Effector CD4-positive, alpha-beta T cell (primary cell): ENCODE data around the gene GLIS1.
"Not testable (repeated sequence)": the region's sequence is repeated elsewhere in the genome, so short reads cannot be mapped to it uniquely, and the experiment has no call there.

Experiments
- DNase-seq: peaks from one replicate; pipeline ENCODE4 v3.0.0-alpha.2; 2020

Gene GLIS1

GRCh38 chr1:53652441-53653199 lies 86.3 kb downstream of the GLIS1 start:
- DNase-seq = no peak

GRCh38 chr1:53651356-53651755 lies 87.6 kb downstream of the GLIS1 start:
- no peak for DNase-seq

- DNase-seq = no peak
These were observed 90.4 kb downstream of the GLIS1 start for GRCh38 chr1:53648516-53648915.

- DNase-seq = not testable (repeated sequence)
These were observed 91.0 kb downstream of the GLIS1 start for GRCh38 chr1:53647915-53648314.

GRCh38 chr1:53646732-53647131 lies 92.2 kb downstream of the GLIS1 start:
- no peak for DNase-seq

- DNase-seq = no peak
These were observed 93.3 kb downstream of the GLIS1 start for GRCh38 chr1:53645690-53646078.

GRCh38 chr1:53644909-53645689 lies 93.9 kb downstream of the GLIS1 start:
- no peak for DNase-seq

- no peak for DNase-seq
These were observed 94.5 kb downstream of the GLIS1 start for GRCh38 chr1:53644496-53644895.

- no peak for DNase-seq
These were observed 95.0 kb downstream of the GLIS1 start for GRCh38 chr1:53643881-53644390.

- no peak for DNase-seq
These were observed 95.7 kb downstream of the GLIS1 start for GRCh38 chr1:53643041-53643880.

GRCh38 chr1:53642607-53643006 lies 96.4 kb downstream of the GLIS1 start:
- no peak for DNase-seq

- DNase-seq = no peak
These were observed 96.8 kb downstream of the GLIS1 start for GRCh38 chr1:53642215-53642555.

GRCh38 chr1:53641481-53642214 lies 97.3 kb downstream of the GLIS1 start:
- no peak for DNase-seq

- DNase-seq = no peak
These were observed 98.3 kb downstream of the GLIS1 start for GRCh38 chr1:53640701-53641075.

- no peak for DNase-seq
These were observed 98.8 kb downstream of the GLIS1 start for GRCh38 chr1:53639996-53640700.

GRCh38 chr1:53639251-53639763 lies 99.7 kb downstream of the GLIS1 start:
- DNase-seq = no peak

- DNase-seq = no peak
These were observed 100.5 kb downstream of the GLIS1 start for GRCh38 chr1:53638360-53639035.

- DNase-seq = no peak
These were observed 101.2 kb downstream of the GLIS1 start for GRCh38 chr1:53637511-53638359.

- DNase-seq = no peak
These were observed 102.3 kb downstream of the GLIS1 start for GRCh38 chr1:53636621-53637171.

- no peak for DNase-seq
These were observed 104.4 kb downstream of the GLIS1 start for GRCh38 chr1:53634571-53634979.
